Muscle layer of duodenum (tissue), 2 donors: ENCODE results near the gene PEX14.
"Not testable (repeated sequence)": the region's sequence is repeated elsewhere in the genome, so short reads cannot be mapped to it uniquely, and the experiment has no call there.

ENCODE experiments used
- H3K27ac ChIP-seq: one replicate; pipeline ENCODE4 v1.7.0; 2013; ENCODE audit warnings: mild to moderate bottlenecking, low read length
- H3K27me3 ChIP-seq: one replicate; pipeline ENCODE4 v1.7.0; 2013; ENCODE audit warnings: low read depth, mild to moderate bottlenecking, control low read depth, low read length
- H3K36me3 ChIP-seq, 2 donors: one replicate each; pipeline ENCODE4 v1.7.0; 2013; ENCODE audit warnings: low read length in 2 of 2, control low read depth in 1 of 2, mild to moderate bottlenecking in 1 of 2; ENCODE audit not compliant: insufficient read depth in 2 of 2, control insufficient read depth in 1 of 2
- H3K4me1 ChIP-seq, 2 donors: one replicate each; pipeline ENCODE4 v1.7.0; 2013; ENCODE audit warnings: low read length in 2 of 2, mild to moderate bottlenecking in 2 of 2, control low read depth in 1 of 2, moderate library complexity in 1 of 2; ENCODE audit not compliant: insufficient read depth in 2 of 2, control insufficient read depth in 1 of 2
- H3K4me3 ChIP-seq, 2 donors: one replicate each; pipeline ENCODE4 v1.7.0; 2013; ENCODE audit warnings: low read length in 2 of 2, low read depth in 1 of 2, mild to moderate bottlenecking in 1 of 2
- H3K9me3 ChIP-seq, 2 donors: one replicate each; pipeline ENCODE4 v1.7.0; 2013; ENCODE audit warnings: low read length in 2 of 2, control low read depth in 1 of 2, mild to moderate bottlenecking in 1 of 2; ENCODE audit not compliant: control insufficient read depth in 1 of 2
- donor health status: healthy.

Gene PEX14

GRCh38 chr1:10474613-10475507 is at the start of gene PEX14:
TSS of gene PEX14 (plus strand) at chr1:10474950. CDS start at chr1:10474967, 17 bp downstream.
- Histone ChIP-seq H3K36me3 (no peaks in the 10 kb centered on the region), H3K4me1 (peaks cover 5 to 25% of the 10 kb centered on the region in 2 donors), H3K4me3 (peak within 1 kb of the TSS; percentile 88 to 95), H3K27ac (peak within 1 kb of the TSS; percentile 69), H3K9me3 (no peaks in the 10 kb centered on the region), H3K27me3 (no peaks in the 10 kb centered on the region)

GRCh38 chr1:10425826-10426534 is 48.8 kb upstream of the PEX14 start:
- not testable (repeated sequence) for H3K36me3 ChIP-seq, H3K4me3 ChIP-seq, H3K27ac ChIP-seq, H3K4me1 ChIP-seq, H3K9me3 ChIP-seq, H3K27me3 ChIP-seq

- peaks cover 4 to 13% of the 10 kb centered on the region in 2 donors for H3K4me1 ChIP-seq
- H3K4me3 ChIP-seq, H3K27ac ChIP-seq, H3K27me3 ChIP-seq, H3K36me3 ChIP-seq, H3K9me3 ChIP-seq: not testable (repeated sequence)
These were observed 48.3 kb upstream of the PEX14 start for GRCh38 chr1:10426535-10426848.

- H3K9me3 ChIP-seq: no peaks in the 10 kb centered on the region
- no peak overlapping the region for H3K4me3 ChIP-seq
- peaks cover 4 to 19% of the 10 kb centered on the region in 2 donors for H3K4me1 ChIP-seq
- no peak overlapping the region for H3K27ac ChIP-seq
- no peaks in the 10 kb centered on the region for H3K27me3 ChIP-seq
- H3K36me3 ChIP-seq: no peaks in the 10 kb centered on the region
These were observed 45.8 kb upstream of the PEX14 start for GRCh38 chr1:10428984-10429383.

- Histone ChIP-seq H3K9me3 (no peaks in the 10 kb centered on the region), H3K27ac (no peak overlapping the region), H3K27me3 (no peaks in the 10 kb centered on the region), H3K4me3 (peak overlapping the region; percentile 76 to 89), H3K4me1 (peaks cover 4 to 19% of the 10 kb centered on the region in 2 donors), H3K36me3 (no peaks in the 10 kb centered on the region)
These were observed 44.9 kb upstream of the PEX14 start for GRCh38 chr1:10429868-10430215.

- Histone ChIP-seq H3K9me3 (no peaks in the 10 kb centered on the region), H3K27ac (peak within 1 kb of the TSS; percentile 72), H3K27me3 (no peaks in the 10 kb centered on the region), H3K4me3 (peak within 1 kb of the TSS; percentile 76 to 89), H3K4me1 (peaks cover 4 to 19% of the 10 kb centered on the region in 2 donors), H3K36me3 (no peaks in the 10 kb centered on the region)
These were observed 44.3 kb upstream of the PEX14 start, which contains the start of gene CENPS for GRCh38 chr1:10430216-10431069. TSS of gene CENPS (plus strand) at chr1:10430433. CDS start at chr1:10430518, 85 bp downstream.

- Histone ChIP-seq H3K27me3 (no peaks in the 10 kb centered on the region), H3K9me3 (no peaks in the 10 kb centered on the region), H3K36me3 (no peaks in the 10 kb centered on the region), H3K27ac (peak overlapping the region; percentile 72), H3K4me3 (peak overlapping the region; percentile 76 to 89), H3K4me1 (peaks cover 4 to 19% of the 10 kb centered on the region in 2 donors)
These were observed 43.5 kb upstream of the PEX14 start for GRCh38 chr1:10431070-10431730.

- no peaks in the 10 kb centered on the region for H3K9me3 ChIP-seq
- no peak overlapping the region for H3K27ac ChIP-seq
- H3K27me3 ChIP-seq: no peaks in the 10 kb centered on the region
- H3K36me3 ChIP-seq: no peaks in the 10 kb centered on the region
- peaks cover 4 to 16% of the 10 kb centered on the region in 2 donors for H3K4me1 ChIP-seq
- no peak overlapping the region for H3K4me3 ChIP-seq
These were observed 41.6 kb upstream of the PEX14 start for GRCh38 chr1:10432910-10433700.

- no peaks in the 10 kb centered on the region for H3K27me3 ChIP-seq
- H3K36me3 ChIP-seq: no peaks in the 10 kb centered on the region
- no peak overlapping the region for H3K27ac ChIP-seq
- no peaks in the 10 kb centered on the region for H3K9me3 ChIP-seq
- H3K4me3 ChIP-seq: no peak overlapping the region
- H3K4me1 ChIP-seq: peaks cover 4 to 16% of the 10 kb centered on the region in 2 donors
These were observed 41.0 kb upstream of the PEX14 start for GRCh38 chr1:10433790-10434189.

GRCh38 chr1:10434590-10434989 is 40.2 kb upstream of the PEX14 start:
- no peak overlapping the region for H3K4me3 ChIP-seq

More at GRCh38 chr1:10434590-10434989, 40.2 kb upstream of the PEX14 start:
- Histone ChIP-seq H3K27me3 (no peaks in the 10 kb centered on the region), H3K36me3 (no peaks in the 10 kb centered on the region), H3K27ac (no peak overlapping the region), H3K9me3 (no peaks in the 10 kb centered on the region), H3K4me1 (peaks cover 4 to 16% of the 10 kb centered on the region in 2 donors)
